ENCODE data around the gene HOXD9. TPM values are rescaled to one million over a fixed set of nuclear protein-coding genes. Genes with fewer than 3 reads are reported as not detected.

HOXD9 gene
- total RNA-seq, 2 donors from 2014 or later, result 1.4 TPM; not detected in 1

- peak; percentile 79 for TF ChIP-seq CTCF (IDR thresholded peaks at IDR 0.05)
- peaks cover 75% of the 10 kb centered on the region for H3K27me3 ChIP-seq (replicated peaks; ENCODE audit: insufficient read depth)
- H3K4me3 ChIP-seq, result peak overlapping the region; percentile 56
Measured at GRCh38 chr2:176096986-176097819, 25.3 kb upstream of the HOXD9 start.

GRCh38 chr2:176097820-176098365, 24.6 kb upstream of the HOXD9 start:
- Histone ChIP-seq H3K4me3 (peak overlapping the region; percentile 56), H3K27ac (no peak overlapping the region), H3K36me3 (no peaks in the 10 kb centered on the region), H3K4me1 (ENCODE audit: control insufficient read depth in 1 of 2, low read depth in 2 of 2) (peaks cover 8 to 20% of the 10 kb centered on the region in 2 donors), H3K9me3 (no peaks in the 10 kb centered on the region), H3K27me3 (replicated peaks; ENCODE audit: insufficient read depth) (peaks cover 80% of the 10 kb centered on the region)
- no peak for TF ChIP-seq CTCF (IDR thresholded peaks at IDR 0.05)
- ATAC-seq (ENCODE audit: insufficient number of reproducible peaks, low FRiP score, low read depth) (no peak), DNase-seq (ENCODE audit: low spot score) (no peak)

More at GRCh38 chr2:176096986-176097819, 25.3 kb upstream of the HOXD9 start:
- H3K36me3 ChIP-seq, result no peaks in the 10 kb centered on the region
- no peak for DNase-seq (ENCODE audit: low spot score)
- no peaks in the 10 kb centered on the region for H3K9me3 ChIP-seq
- peaks cover 8 to 25% of the 10 kb centered on the region in 2 donors for H3K4me1 ChIP-seq (ENCODE audit: control insufficient read depth in 1 of 2, low read depth in 2 of 2)
- H3K27ac ChIP-seq, result no peak overlapping the region
- no peak for ATAC-seq (ENCODE audit: insufficient number of reproducible peaks, low FRiP score, low read depth)

GRCh38 chr2:176098366-176099158, 24.0 kb upstream of the HOXD9 start:
- no peak for TF ChIP-seq CTCF (IDR thresholded peaks at IDR 0.05)
- Histone ChIP-seq H3K27me3 (replicated peaks; ENCODE audit: insufficient read depth) (peaks cover 77% of the 10 kb centered on the region), H3K4me1 (ENCODE audit: control insufficient read depth in 1 of 2, low read depth in 2 of 2) (peaks cover 5 to 13% of the 10 kb centered on the region in 2 donors), H3K36me3 (no peaks in the 10 kb centered on the region), H3K9me3 (no peaks in the 10 kb centered on the region), H3K27ac (no peak overlapping the region), H3K4me3 (no peak overlapping the region)
- ATAC-seq (ENCODE audit: insufficient number of reproducible peaks, low FRiP score, low read depth) (no peak), DNase-seq (ENCODE audit: low spot score) (no peak)

GRCh38 chr2:176099159-176099727, 23.3 kb upstream of the HOXD9 start:
- peaks cover 76% of the 10 kb centered on the region for H3K27me3 ChIP-seq (replicated peaks; ENCODE audit: insufficient read depth)
- no peak for TF ChIP-seq CTCF (IDR thresholded peaks at IDR 0.05)
- no peak for ATAC-seq (ENCODE audit: insufficient number of reproducible peaks, low FRiP score, low read depth)
- H3K4me1 ChIP-seq (ENCODE audit: control insufficient read depth in 1 of 2, low read depth in 2 of 2), result peaks cover 5 to 16% of the 10 kb centered on the region in 2 donors
- H3K9me3 ChIP-seq, result no peaks in the 10 kb centered on the region
- no peak overlapping the region for H3K27ac ChIP-seq
- H3K36me3 ChIP-seq, result no peaks in the 10 kb centered on the region
- DNase-seq (ENCODE audit: low spot score), result no peak
- H3K4me3 ChIP-seq, result no peak overlapping the region
